Upper lobe of left lung (tissue), 6 donors: ENCODE data around the gene SRCIN1. TPM values are rescaled to one million over a fixed set of nuclear protein-coding genes. Genes with fewer than 3 reads are reported as not detected.
"Not testable (repeated sequence)": the region's sequence is repeated elsewhere in the genome, so short reads cannot be mapped to it uniquely, and the experiment has no call there.

Experiments used
- ATAC-seq, 2 donors: fragments of 200-7000 bp; cut with Tn5 transposase; one replicate each; pipeline ENCODE4 v1.9.1; 2022; ENCODE audit warnings: mild to moderate bottlenecking in 2 of 2, moderate library complexity in 2 of 2; ENCODE audit not compliant: low FRiP score in 2 of 2
- DNase-seq, 2 donors: peaks; one replicate each; pipeline ENCODE4 v3.0.0-alpha.2; 2019 to 2020
- H3K27ac ChIP-seq, 4 donors: fragments of 200-600 bp; sonication (generic); one replicate each; pipeline ENCODE4 v1.5.1; 2016 to 2019
- H3K27me3 ChIP-seq, 4 donors: fragments of 200-600 bp; sonication (generic); one replicate each; pipeline ENCODE4 v1.5.1; 2017 to 2019
- H3K36me3 ChIP-seq, 4 donors: fragments of 200-600 bp; sonication (generic); one replicate each; pipeline ENCODE4 v1.5.1; 2016 to 2019
- H3K4me1 ChIP-seq, 4 donors: fragments of 200-600 bp; sonication (generic); one replicate each; pipeline ENCODE4 v1.5.1; 2018 to 2019
- H3K4me3 ChIP-seq, 4 donors: fragments of 200-600 bp; sonication (generic); one replicate each; pipeline ENCODE4 v1.5.1; 2017 to 2019; ENCODE audit warnings: mild to moderate bottlenecking in 2 of 4, moderate library complexity in 1 of 4
- H3K9me3 ChIP-seq, 4 donors: fragments of 200-600 bp; sonication (generic); one replicate each; pipeline ENCODE4 v1.5.1; 2018 to 2019
- CTCF ChIP-seq, 6 experiments: fragments of 450-650 bp in 4 of 6; fragments of 200-600 bp in 2 of 6; sonication (generic) in 2 of 6; IDR thresholded peaks; one replicate each; pipeline ENCODE4 v1.5.1; 2016 to 2019; ENCODE audit warnings: antibody characterized with exemption in 6 of 6
- EP300 ChIP-seq, 4 donors: sonication (generic); formaldehyde crosslinking; IDR thresholded peaks; one replicate each; pipeline ENCODE4 v1.5.1; 2017; ENCODE audit warnings: antibody characterized with exemption in 4 of 4, control low read depth in 2 of 4
- POLR2A ChIP-seq, 4 donors: fragments of 450-650 bp; IDR thresholded peaks; one replicate each; pipeline ENCODE4 v1.5.1; 2016 to 2017; ENCODE audit warnings: antibody characterized with exemption in 4 of 4, mild to moderate bottlenecking in 2 of 4
- POLR2AphosphoS5 ChIP-seq, 2 donors: sonication (generic); formaldehyde crosslinking; IDR thresholded peaks; one replicate each; pipeline ENCODE4 v1.5.1; 2017; ENCODE audit warnings: antibody characterized with exemption in 2 of 2
- WGBS, 2 donors: methylation state at CpG; one replicate each; pipeline ENCODE4 v1.1.5; 2017 to 2018; 5-methylcytosine and 5-hydroxymethylcytosine counted together
- total RNA-seq, 6 donors: library from RNA; depleted of rRNA in 4 of 6; stranded (reverse); fragments of >200 nt in 4 of 6; gene quantifications; one replicate each; pipeline versions ENCODE4 v1.1.0 to v1.2.1, GENCODE V29; 2016 to 2021
- donor health status: DM: no; HTN: no; CAD: no; lungs with moderate emphysema.
- donor health status: DM: no; HTN: yes; CAD: no; lungs with severe emphysema.

Gene SRCIN1
- total RNA-seq, 6 donors from 2014 or later: 1.6 to 16.6 (median 5.6) TPM

GRCh38 chr17:38498353-38498752, 107.4 kb downstream of the SRCIN1 start:
- Histone ChIP-seq H3K4me3 (no peak overlapping the region), H3K27me3 (no peaks in the 10 kb centered on the region), H3K9me3 (no peaks in the 10 kb centered on the region), H3K36me3 (peaks cover 0 to 81% (median 35%) of the 10 kb centered on the region in 4 donors), H3K27ac (no peak overlapping the region), H3K4me1 (no peaks in the 10 kb centered on the region)
- peak in 1 of 2 donors; percentile 72 for DNase-seq
- no peak for ATAC-seq
- no peak for TF ChIP-seq POLR2AphosphoS5 (IDR thresholded peaks at IDR 0.05)
- no peak for TF ChIP-seq POLR2A (IDR thresholded peaks at IDR 0.05)
- no peak for TF ChIP-seq CTCF (IDR thresholded peaks at IDR 0.05)
- no peak for TF ChIP-seq EP300 (IDR thresholded peaks at IDR 0.05)
- WGBS, 2 donors: 87 to 96% methylated on average over 7 to 12 of the region's 14 CpGs

- 90% methylated on average over 10 of the region's 10 CpGs for WGBS, 2 donors
- DNase-seq, ATAC-seq, H3K27me3 ChIP-seq, H3K27ac ChIP-seq, H3K4me1 ChIP-seq, H3K9me3 ChIP-seq, H3K4me3 ChIP-seq: not testable (repeated sequence)
- peaks cover 0 to 81% (median 32%) of the 10 kb centered on the region in 4 donors for H3K36me3 ChIP-seq
These were observed 108.1 kb downstream of the SRCIN1 start for GRCh38 chr17:38497656-38498055.

- not testable (repeated sequence) for ATAC-seq, H3K4me1 ChIP-seq, H3K9me3 ChIP-seq, H3K27ac ChIP-seq, H3K4me3 ChIP-seq, H3K27me3 ChIP-seq, DNase-seq
- peaks cover 0 to 85% (median 37%) of the 10 kb centered on the region in 4 donors for H3K36me3 ChIP-seq
- WGBS, 2 donors: 91 to 94% methylated on average over 16 of the region's 16 CpGs
These were observed 111.6 kb downstream of the SRCIN1 start for GRCh38 chr17:38494152-38494551.

- H3K27ac ChIP-seq, H3K4me1 ChIP-seq, H3K9me3 ChIP-seq, H3K4me3 ChIP-seq, H3K27me3 ChIP-seq: not testable (repeated sequence)
- 44% methylated on average over 11 of the region's 14 CpGs; no CpG with 5 or more reads in 1 of the 2 donors for WGBS, 2 donors
- peaks cover 0 to 80% (median 24%) of the 10 kb centered on the region in 4 donors for H3K36me3 ChIP-seq
- DNase-seq: peak in 1 of 2 donors; percentile 90
- peak in 1 of 2 donors; percentile 62 for ATAC-seq
- TF ChIP-seq CTCF (IDR thresholded peaks at IDR 0.05): peak in 3 of 6 experiments; percentile 52 to 64 (median 55)
These were observed 113.4 kb downstream of the SRCIN1 start for GRCh38 chr17:38492067-38493040.

- not testable (repeated sequence) for H3K27me3 ChIP-seq, ATAC-seq, H3K9me3 ChIP-seq, DNase-seq, H3K27ac ChIP-seq, H3K4me1 ChIP-seq, H3K4me3 ChIP-seq
- peak in 3 of 6 experiments; percentile 26 to 39 (median 37) for TF ChIP-seq CTCF (IDR thresholded peaks at IDR 0.05)
- WGBS, 2 donors: 89 to 93% methylated on average over 12 to 15 of the region's 19 CpGs
- H3K36me3 ChIP-seq: peaks cover 0 to 84% (median 24%) of the 10 kb centered on the region in 4 donors
These were observed 114.2 kb downstream of the SRCIN1 start for GRCh38 chr17:38491346-38492066.

- H3K4me1 ChIP-seq, H3K27ac ChIP-seq, H3K9me3 ChIP-seq, DNase-seq, ATAC-seq, H3K27me3 ChIP-seq, H3K4me3 ChIP-seq: not testable (repeated sequence)
- peaks cover 0 to 81% (median 24%) of the 10 kb centered on the region in 4 donors for H3K36me3 ChIP-seq
- WGBS, 2 donors: 89 to 95% methylated on average over 12 to 15 of the region's 17 CpGs
These were observed 116.0 kb downstream of the SRCIN1 start for GRCh38 chr17:38489774-38490173.

- peaks cover 0 to 67% (median 14%) of the 10 kb centered on the region in 4 donors for H3K36me3 ChIP-seq
- not testable (repeated sequence) for ATAC-seq, H3K4me1 ChIP-seq, H3K27me3 ChIP-seq, H3K4me3 ChIP-seq, H3K9me3 ChIP-seq
- peak overlapping the region in 1 of 4 donors; percentile 23 for H3K27ac ChIP-seq
- DNase-seq: peak in 1 of 2 donors; percentile 32
- 78 to 85% methylated on average over 11 to 13 of the region's 13 CpGs for WGBS, 2 donors
These were observed 120.0 kb downstream of the SRCIN1 start for GRCh38 chr17:38485681-38486298.
